Naive thymus-derived CD4-positive, alpha-beta T cell (primary cell): ENCODE results near the gene ARPP19. TPM values are rescaled to one million over a fixed set of nuclear protein-coding genes. Genes with fewer than 3 reads are reported as not detected.

Experiments
- ATAC-seq: fragments of 150-1000 bp; cut with Tn5 transposase; 2 replicates; pipeline ENCODE4 v1.10.0; 2021; ENCODE audit warnings: mild to moderate bottlenecking, moderate library complexity
- CTCF ChIA-PET: fragments of 350-600 bp; sonication (Branson Sonifier 250); formaldehyde crosslinking; loops from one replicate; lab custom pipeline; 2021; ENCODE audit warnings: antibody characterized with exemption; lab: Charles Lee
- POLR2A ChIA-PET: fragments of 350-600 bp; sonication (Branson Sonifier 250); formaldehyde crosslinking; loops from one replicate; lab custom pipeline; 2021; ENCODE audit warnings: antibody characterized with exemption, inconsistent platforms; lab: Charles Lee
- DNase-seq, 9 donors: peaks; one replicate each; pipeline versions ENCODE4 v3.0.0 to v3.0.0-alpha.2; 2020 to 2022; ENCODE audit warnings: mixed read lengths in 1 of 9
- H3K27ac ChIP-seq: one replicate; pipeline ENCODE4 v1.7.0; 2013; ENCODE audit warnings: mild to moderate bottlenecking, low read depth, low read length, moderate library complexity
- H3K27me3 ChIP-seq, 2 donors: one replicate each; pipeline ENCODE4 v1.7.0; 2013; ENCODE audit warnings: low read length in 2 of 2, mild to moderate bottlenecking in 2 of 2, moderate library complexity in 2 of 2; ENCODE audit not compliant: control insufficient read depth in 2 of 2, insufficient read depth in 2 of 2
- H3K36me3 ChIP-seq, 3 experiments: 1 replicate in 2 of 3; 2 replicates in 1 of 3; pipeline ENCODE4 v1.7.0; 2013; ENCODE audit warnings: low read length in 3 of 3, mild to moderate bottlenecking in 3 of 3, moderate library complexity in 1 of 3; ENCODE audit not compliant: insufficient read depth in 3 of 3, control insufficient read depth in 2 of 3
- H3K4me1 ChIP-seq, 2 donors: one replicate each; pipeline ENCODE4 v1.7.0; 2013; ENCODE audit warnings: low read length in 2 of 2, mild to moderate bottlenecking in 2 of 2, moderate library complexity in 1 of 2; ENCODE audit not compliant: control insufficient read depth in 2 of 2, insufficient read depth in 2 of 2
- H3K4me3 ChIP-seq: 2 replicates; pipeline ENCODE4 v1.7.0; 2013; ENCODE audit warnings: mild to moderate bottlenecking, low read length
- H3K9me3 ChIP-seq, 3 experiments: 1 replicate in 2 of 3; 2 replicates in 1 of 3; pipeline ENCODE4 v1.7.0; 2013; ENCODE audit warnings: low read length in 3 of 3; ENCODE audit not compliant: control insufficient read depth in 2 of 3
- H3K27ac Mint-ChIP-seq, 9 donors: one replicate each; pipeline ENCODE4 v1.8.0; 2020 to 2022; ENCODE audit warnings: mixed read lengths in 9 of 9, mild to moderate bottlenecking in 8 of 9, moderate library complexity in 5 of 9, inconsistent platforms in 2 of 9
- H3K27me3 Mint-ChIP-seq, 5 donors: one replicate each; pipeline ENCODE4 v1.8.0; 2021 to 2022; ENCODE audit warnings: mixed read lengths in 5 of 5, mild to moderate bottlenecking in 1 of 5
- H3K36me3 Mint-ChIP-seq, 5 donors: one replicate each; pipeline ENCODE4 v1.8.0; 2020 to 2022; ENCODE audit warnings: mixed read lengths in 5 of 5, mild to moderate bottlenecking in 3 of 5, inconsistent platforms in 1 of 5
- H3K4me1 Mint-ChIP-seq, 7 donors: one replicate each; pipeline ENCODE4 v1.8.0; 2020 to 2022; ENCODE audit warnings: mixed read lengths in 7 of 7, mild to moderate bottlenecking in 3 of 7, inconsistent platforms in 1 of 7
- H3K4me3 Mint-ChIP-seq, 10 donors: one replicate each; pipeline ENCODE4 v1.8.0; 2020 to 2022; ENCODE audit warnings: mild to moderate bottlenecking in 10 of 10, mixed read lengths in 10 of 10, moderate library complexity in 6 of 10, inconsistent platforms in 2 of 10
- H3K9me3 Mint-ChIP-seq, 11 donors: one replicate each; pipeline ENCODE4 v1.8.0; 2020 to 2022; ENCODE audit warnings: mixed read lengths in 11 of 11, mild to moderate bottlenecking in 4 of 11, inconsistent platforms in 1 of 11, moderate library complexity in 1 of 11
- intact Hi-C, 2 donors: fragments of 100-400 bp; cut with micrococcal nuclease; formaldehyde crosslinking; loops; one replicate each; pipeline ENCODE4 v1.15.1; 2023
- polyA plus RNA-seq, 2 donors: library from polyadenylated mRNA; unstranded; fragments of 300-500 nt; fragmentation: Illumina TruSeq; gene quantifications; one replicate each; pipeline ENCODE4 v1.2.3, GENCODE V29; 2021
- total RNA-seq, 6 experiments: library from RNA in 5 of 6; stranded (reverse) in 5 of 6; gene quantifications; 1 replicate in 5 of 6; 2 replicates in 1 of 6; pipeline ENCODE4 v1.2.3 and lab custom pipeline; 2021 to 2026

The ARPP19 gene
- total and polyA plus RNA-seq, 7 experiments from 2014 or later, result 30.4 to 148 (median 105) TPM

- Histone ChIP-seq H3K27ac (no peak overlapping the region), H3K36me3 (no peaks in the 10 kb centered on the region), H3K9me3 (no peaks in the 10 kb centered on the region), H3K4me1 (peaks cover 0 to 3% of the 10 kb centered on the region in 2 donors), H3K27me3 (no peaks in the 10 kb centered on the region), H3K4me3 (no peak overlapping the region)
- no peak for DNase-seq
- Mint-ChIP-seq H3K4me1 (peaks cover 11 to 48% (median 22%) of the 10 kb centered on the region in 7 donors), H3K9me3 (no peaks in the 10 kb centered on the region), H3K27me3 (no peaks in the 10 kb centered on the region), H3K36me3 (peaks cover 0 to 7% (median 0%) of the 10 kb centered on the region in 5 donors), H3K4me3 (no peak overlapping the region), H3K27ac (no peak overlapping the region)
- POLR2A ChIA-PET, result no interaction called here
- CTCF ChIA-PET, result no interaction called here
- ATAC-seq, result no peak
- intact Hi-C loops, result no loop called here
Measured at GRCh38 chr15:52521682-52522081, 47.1 kb downstream of the ARPP19 start.

- H3K4me1 ChIP-seq, result peaks cover 0 to 3% of the 10 kb centered on the region in 2 donors
- no peaks in the 10 kb centered on the region for H3K36me3 ChIP-seq
- H3K27me3 Mint-ChIP-seq, result no peaks in the 10 kb centered on the region
- peaks cover 6 to 42% (median 20%) of the 10 kb centered on the region in 7 donors for H3K4me1 Mint-ChIP-seq
- no peak overlapping the region for H3K27ac Mint-ChIP-seq
- H3K27me3 ChIP-seq, result no peaks in the 10 kb centered on the region
- intact Hi-C loops, result no loop called here
- H3K36me3 Mint-ChIP-seq, result peaks cover 0 to 3% (median 0%) of the 10 kb centered on the region in 5 donors
- ChIA-PET POLR2A (no interaction called here), CTCF (no interaction called here)
- no peaks in the 10 kb centered on the region for H3K9me3 ChIP-seq
- H3K4me3 ChIP-seq, result no peak overlapping the region
- H3K4me3 Mint-ChIP-seq, result no peak overlapping the region
- no peak overlapping the region for H3K27ac ChIP-seq
- DNase-seq (no peak), ATAC-seq (no peak)
- no peaks in the 10 kb centered on the region for H3K9me3 Mint-ChIP-seq
Measured at GRCh38 chr15:52520421-52520820, 48.4 kb downstream of the ARPP19 start.

- peaks cover 0 to 1% (median 0%) of the 10 kb centered on the region in 5 donors for H3K36me3 Mint-ChIP-seq
- ATAC-seq (no peak), DNase-seq (no peak)
- Histone ChIP-seq H3K36me3 (no peaks in the 10 kb centered on the region), H3K4me3 (no peak overlapping the region), H3K27ac (no peak overlapping the region), H3K27me3 (no peaks in the 10 kb centered on the region), H3K9me3 (no peaks in the 10 kb centered on the region), H3K4me1 (peaks cover 0 to 3% of the 10 kb centered on the region in 2 donors)
- no peaks in the 10 kb centered on the region for H3K27me3 Mint-ChIP-seq
- POLR2A ChIA-PET, result no interaction called here
- peaks cover 3 to 33% (median 18%) of the 10 kb centered on the region in 7 donors for H3K4me1 Mint-ChIP-seq
- no peaks in the 10 kb centered on the region for H3K9me3 Mint-ChIP-seq
- intact Hi-C loops, result loop anchor here in 1 of 2 donors (1.0 kb wide), 1 partner anchor 10 kb away; the partner anchor contains the start of gene MYO5A
- no peak overlapping the region for H3K4me3 Mint-ChIP-seq
- H3K27ac Mint-ChIP-seq, result peak overlapping the region in 2 of 9 donors; percentile 3 to 51
- CTCF ChIA-PET, result interaction anchor here (0.6 kb wide), 1 partner anchor 261 kb away, joined by 3 read pairs; no protein-coding TSS in a partner anchor
Measured at GRCh38 chr15:52518487-52519371, 50.1 kb downstream of the ARPP19 start.

- H3K27ac ChIP-seq, result no peak overlapping the region
- H3K27me3 ChIP-seq, result no peaks in the 10 kb centered on the region
- H3K4me3 ChIP-seq, result no peak overlapping the region
- intact Hi-C loops, result no loop called here
- ATAC-seq (no peak), DNase-seq (no peak)
- H3K4me1 ChIP-seq, result no peaks in the 10 kb centered on the region
- Mint-ChIP-seq H3K36me3 (peaks cover 0 to 1% (median 0%) of the 10 kb centered on the region in 5 donors), H3K4me1 (peaks cover 1 to 25% (median 17%) of the 10 kb centered on the region in 7 donors), H3K27ac (no peak overlapping the region), H3K27me3 (no peaks in the 10 kb centered on the region), H3K9me3 (peaks cover 0 to 1% (median 0%) of the 10 kb centered on the region in 11 donors), H3K4me3 (no peak overlapping the region)
- ChIA-PET POLR2A (no interaction called here), CTCF (interaction anchor here (0.5 kb wide), 1 partner anchor 242 kb away, joined by 4 read pairs; no protein-coding TSS in a partner anchor)
- no peaks in the 10 kb centered on the region for H3K36me3 ChIP-seq
- H3K9me3 ChIP-seq, result no peaks in the 10 kb centered on the region
Measured at GRCh38 chr15:52517014-52517413, 51.8 kb downstream of the ARPP19 start.

- ChIA-PET POLR2A (no interaction called here), CTCF (no interaction called here)
- Mint-ChIP-seq H3K4me1 (peaks cover 3 to 27% (median 20%) of the 10 kb centered on the region in 7 donors), H3K4me3 (no peak overlapping the region), H3K27me3 (no peaks in the 10 kb centered on the region), H3K27ac (no peak overlapping the region), H3K36me3 (peaks cover 0 to 1% (median 0%) of the 10 kb centered on the region in 5 donors), H3K9me3 (peaks cover 0 to 1% (median 0%) of the 10 kb centered on the region in 11 donors)
- H3K27ac ChIP-seq, result no peak overlapping the region
- ATAC-seq (no peak), DNase-seq (no peak)
- no peaks in the 10 kb centered on the region for H3K36me3 ChIP-seq
- H3K9me3 ChIP-seq, result no peaks in the 10 kb centered on the region
- intact Hi-C loops, result no loop called here
- H3K27me3 ChIP-seq, result no peaks in the 10 kb centered on the region
- no peak overlapping the region for H3K4me3 ChIP-seq
- H3K4me1 ChIP-seq, result no peaks in the 10 kb centered on the region
Measured at GRCh38 chr15:52515343-52515742, 53.5 kb downstream of the ARPP19 start.

GRCh38 chr15:52514482-52514881, 54.3 kb downstream of the ARPP19 start:
- peaks cover 4 to 36% (median 26%) of the 10 kb centered on the region in 7 donors for H3K4me1 Mint-ChIP-seq
- Histone ChIP-seq H3K4me1 (no peaks in the 10 kb centered on the region), H3K4me3 (no peak overlapping the region), H3K36me3 (no peaks in the 10 kb centered on the region), H3K27me3 (no peaks in the 10 kb centered on the region), H3K9me3 (no peaks in the 10 kb centered on the region), H3K27ac (no peak overlapping the region)
- H3K9me3 Mint-ChIP-seq, result peaks cover 0 to 1% (median 0%) of the 10 kb centered on the region in 11 donors
- no peak overlapping the region for H3K27ac Mint-ChIP-seq
- H3K36me3 Mint-ChIP-seq, result peaks cover 0 to 1% (median 0%) of the 10 kb centered on the region in 5 donors
- ATAC-seq, result no peak
- intact Hi-C loops, result no loop called here
- no peak overlapping the region for H3K4me3 Mint-ChIP-seq
- H3K27me3 Mint-ChIP-seq, result no peaks in the 10 kb centered on the region
- ChIA-PET CTCF (no interaction called here), POLR2A (no interaction called here)
- DNase-seq, result no peak
